Type B pancreatic cell (in vitro differentiated cells): ENCODE data around the gene RPH3AL. TPM values are rescaled to one million over a fixed set of nuclear protein-coding genes. Genes with fewer than 3 reads are reported as not detected.

Experiments
- DNase-seq: peaks from one replicate; pipeline ENCODE4 v3.0.0; 2021; ENCODE audit warnings: mixed read lengths; ENCODE audit not compliant: unreplicated experiment; ENCODE audit errors: extremely low spot score
- H3K27ac Mint-ChIP-seq: 2 replicates; pipeline ENCODE4 v1.8.0; 2021; ENCODE audit warnings: mild to moderate bottlenecking, mixed read lengths
- H3K27me3 Mint-ChIP-seq: 2 replicates; pipeline ENCODE4 v1.8.0; 2021; ENCODE audit warnings: mixed read lengths
- H3K36me3 Mint-ChIP-seq: 2 replicates; pipeline ENCODE4 v1.8.0; 2021; ENCODE audit warnings: mixed read lengths
- H3K4me1 Mint-ChIP-seq: one replicate; pipeline ENCODE4 v1.8.0; 2021; ENCODE audit warnings: mixed read lengths; ENCODE audit not compliant: unreplicated experiment
- H3K4me3 Mint-ChIP-seq: 2 replicates; pipeline ENCODE4 v1.8.0; 2021; ENCODE audit warnings: mild to moderate bottlenecking, mixed read lengths
- H3K9me3 Mint-ChIP-seq: 2 replicates; pipeline ENCODE4 v1.8.0; 2021; ENCODE audit warnings: mixed read lengths
- total RNA-seq: library from RNA; stranded (reverse); gene quantifications from 2 replicates; pipeline ENCODE4 v1.2.1, GENCODE V29; 2021; ENCODE audit warnings: low replicate concordance
- TF ChIP-seq, protein P1 (sequence below): fragments of 200-600 bp; sonication (generic); conservative IDR thresholded peaks from 2 replicates; pipeline ENCODE4 v1.5.0; 2021; ENCODE audit warnings: antibody characterized with exemption, mild to moderate bottlenecking

RPH3AL gene
- total RNA-seq, 1 donor from 2014 or later, result 13.5 TPM

- Mint-ChIP-seq H3K9me3 (peaks cover 5% of the 10 kb centered on the region), H3K27ac (no peak overlapping the region), H3K4me1 (peaks cover 19% of the 10 kb centered on the region), H3K36me3 (peaks cover 10% of the 10 kb centered on the region), H3K27me3 (peaks cover 3% of the 10 kb centered on the region), H3K4me3 (no peak overlapping the region)
- TF ChIP-seq, protein P1, sequence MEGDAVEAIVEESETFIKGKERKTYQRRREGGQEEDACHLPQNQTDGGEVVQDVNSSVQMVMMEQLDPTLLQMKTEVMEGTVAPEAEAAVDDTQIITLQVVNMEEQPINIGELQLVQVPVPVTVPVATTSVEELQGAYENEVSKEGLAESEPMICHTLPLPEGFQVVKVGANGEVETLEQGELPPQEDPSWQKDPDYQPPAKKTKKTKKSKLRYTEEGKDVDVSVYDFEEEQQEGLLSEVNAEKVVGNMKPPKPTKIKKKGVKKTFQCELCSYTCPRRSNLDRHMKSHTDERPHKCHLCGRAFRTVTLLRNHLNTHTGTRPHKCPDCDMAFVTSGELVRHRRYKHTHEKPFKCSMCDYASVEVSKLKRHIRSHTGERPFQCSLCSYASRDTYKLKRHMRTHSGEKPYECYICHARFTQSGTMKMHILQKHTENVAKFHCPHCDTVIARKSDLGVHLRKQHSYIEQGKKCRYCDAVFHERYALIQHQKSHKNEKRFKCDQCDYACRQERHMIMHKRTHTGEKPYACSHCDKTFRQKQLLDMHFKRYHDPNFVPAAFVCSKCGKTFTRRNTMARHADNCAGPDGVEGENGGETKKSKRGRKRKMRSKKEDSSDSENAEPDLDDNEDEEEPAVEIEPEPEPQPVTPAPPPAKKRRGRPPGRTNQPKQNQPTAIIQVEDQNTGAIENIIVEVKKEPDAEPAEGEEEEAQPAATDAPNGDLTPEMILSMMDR, result no peak
- peak; percentile 44 for DNase-seq
Measured at GRCh38 chr17:263271-263670, 89.3 kb downstream of the RPH3AL start.

DNA sequence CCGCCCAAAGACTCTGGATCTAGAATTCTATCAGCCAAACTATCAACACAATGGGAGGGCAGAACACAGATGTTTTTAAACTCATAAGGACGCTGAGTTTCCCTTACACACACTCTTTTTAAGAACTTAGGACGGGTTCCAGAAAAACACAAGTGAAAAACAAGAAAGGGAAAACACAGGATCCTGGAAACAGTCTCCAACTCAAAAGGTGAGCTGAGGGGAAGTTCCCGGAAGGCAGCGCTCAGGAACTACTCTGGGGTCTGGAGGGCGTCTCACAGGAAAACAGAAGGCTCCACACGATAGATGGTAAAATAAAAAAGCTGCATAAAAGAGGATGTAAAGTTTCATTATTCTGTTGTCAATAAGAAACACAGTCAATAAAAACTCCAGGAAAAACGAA lies 91.0 kb downstream of the RPH3AL start:
- no peak for DNase-seq
- Mint-ChIP-seq H3K4me1 (peaks cover 4% of the 10 kb centered on the region), H3K4me3 (no peak overlapping the region), H3K27me3 (no peaks in the 10 kb centered on the region), H3K36me3 (peaks cover 10% of the 10 kb centered on the region), H3K9me3 (peaks cover 5% of the 10 kb centered on the region), H3K27ac (no peak overlapping the region)
- TF ChIP-seq, protein P1, result no peak

- no peaks in the 10 kb centered on the region for H3K4me1 Mint-ChIP-seq
- TF ChIP-seq, protein P1, result no peak
- peaks cover 10% of the 10 kb centered on the region for H3K36me3 Mint-ChIP-seq
- no peak overlapping the region for H3K27ac Mint-ChIP-seq
- H3K4me3 Mint-ChIP-seq, result no peak overlapping the region
- DNase-seq, result peak; percentile 36
- H3K27me3 Mint-ChIP-seq, result no peaks in the 10 kb centered on the region
- peaks cover 5% of the 10 kb centered on the region for H3K9me3 Mint-ChIP-seq
Measured at GRCh38 chr17:260944-261343, 91.7 kb downstream of the RPH3AL start.

DNA sequence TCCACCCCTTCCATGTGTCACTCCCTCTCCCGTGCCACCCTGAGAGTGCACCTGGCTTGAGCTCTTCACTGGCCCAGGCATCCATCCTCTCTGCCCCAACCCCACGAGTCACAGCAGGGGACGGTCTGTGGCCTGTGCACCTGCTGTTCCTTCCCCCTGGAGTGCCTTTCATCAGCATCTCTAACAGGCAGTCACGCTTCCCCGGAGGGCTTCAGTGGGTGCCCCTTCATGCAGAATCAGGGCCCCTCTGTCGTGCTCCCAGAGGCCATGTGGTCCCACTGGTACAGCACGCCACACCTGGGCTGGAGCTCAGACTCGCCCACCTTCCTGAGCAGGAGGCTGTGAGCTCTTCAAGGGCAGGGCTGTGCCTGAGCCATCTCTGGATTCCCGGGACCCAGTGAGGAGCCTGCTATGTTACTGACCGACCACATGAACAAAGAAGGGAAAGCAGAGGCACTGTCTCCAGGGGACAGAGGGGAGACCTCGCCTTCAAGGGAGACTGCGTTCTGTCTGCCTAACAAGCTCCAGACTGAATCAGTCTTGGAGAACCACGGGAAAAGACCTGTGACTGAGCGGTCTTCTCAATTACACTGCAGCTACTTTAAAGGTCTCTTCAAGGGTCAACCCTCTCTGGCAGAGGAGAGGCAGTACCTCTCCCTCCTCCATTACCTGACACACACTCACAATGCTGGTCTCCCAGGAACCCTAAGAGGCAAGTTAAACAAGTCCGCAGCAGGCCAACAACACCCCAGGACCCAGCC lies 92.4 kb downstream of the RPH3AL start:
- no peak overlapping the region for H3K27ac Mint-ChIP-seq
- H3K4me3 Mint-ChIP-seq, result no peak overlapping the region
- peak; percentile 64 for DNase-seq
- no peaks in the 10 kb centered on the region for H3K27me3 Mint-ChIP-seq
- H3K4me1 Mint-ChIP-seq, result no peaks in the 10 kb centered on the region
- TF ChIP-seq, protein P1, result no peak
- peaks cover 5% of the 10 kb centered on the region for H3K9me3 Mint-ChIP-seq
- peaks cover 10% of the 10 kb centered on the region for H3K36me3 Mint-ChIP-seq

GRCh38 chr17:259341-259976 lies 93.1 kb downstream of the RPH3AL start:
- Mint-ChIP-seq H3K27me3 (no peaks in the 10 kb centered on the region), H3K4me3 (no peak overlapping the region), H3K4me1 (no peaks in the 10 kb centered on the region), H3K27ac (no peak overlapping the region), H3K9me3 (peaks cover 5% of the 10 kb centered on the region), H3K36me3 (peaks cover 10% of the 10 kb centered on the region)
- DNase-seq, result no peak
- TF ChIP-seq, protein P1, result no peak
